ENCODE data around the gene MEI1. TPM values are rescaled to one million over a fixed set of nuclear protein-coding genes. Genes with fewer than 3 reads are reported as not detected.
A peak's percentile ranks its signal among the peaks of the same experiment; 100 is the strongest.

The MEI1 gene
- total RNA-seq, 1 donor: 0.36 TPM

GRCh38 chr22:41672780-41673509 is 26.4 kb upstream of the MEI1 start:
- no peaks in the 10 kb centered on the region for H3K27me3 ChIP-seq (ENCODE audit: insufficient read depth, low read length)
- H3K4me1 ChIP-seq (ENCODE audit: insufficient read depth, low read length): peaks cover 15% of the 10 kb centered on the region
- H3K9me3 ChIP-seq (ENCODE audit: low read depth, low read length): no peaks in the 10 kb centered on the region
- peaks cover 5% of the 10 kb centered on the region for H4K20me1 ChIP-seq (ENCODE audit: insufficient read depth, low read length)
- peaks cover 34% of the 10 kb centered on the region for H3K79me2 ChIP-seq (ENCODE audit: insufficient read depth, low read length)
- H3K36me3 ChIP-seq (ENCODE audit: insufficient read depth, low read length): peaks cover 29% of the 10 kb centered on the region
- no peak overlapping the region for H3K4me2 ChIP-seq (ENCODE audit: insufficient read depth, low read length)
- peak; percentile 51 for TF ChIP-seq CTCF (IDR thresholded peaks at IDR 0.05; ENCODE audit: extremely low read depth, low read depth, low read length)
- H3K27ac ChIP-seq (ENCODE audit: low read depth, low read length): no peak overlapping the region
- H2AFZ ChIP-seq (ENCODE audit: low read length): no peak overlapping the region
- no peak overlapping the region for H3K4me3 ChIP-seq (ENCODE audit: insufficient read depth, low read length)
- peak; percentile 23 for DNase-seq (ENCODE audit: insufficient read length, low spot score, missing footprints)

GRCh38 chr22:41674846-41675340 is 24.4 kb upstream of the MEI1 start:
- no peak for TF ChIP-seq CTCF (IDR thresholded peaks at IDR 0.05; ENCODE audit: extremely low read depth, low read depth, low read length)
- H3K79me2 ChIP-seq (ENCODE audit: insufficient read depth, low read length): peaks cover 51% of the 10 kb centered on the region

GRCh38 chr22:41676134-41676533 is 23.2 kb upstream of the MEI1 start:
- no peak for DNase-seq (ENCODE audit: insufficient read length, low spot score, missing footprints)
- Histone ChIP-seq H3K9me3 (ENCODE audit: low read depth, low read length) (no peaks in the 10 kb centered on the region), H3K4me3 (ENCODE audit: insufficient read depth, low read length) (no peak overlapping the region), H2AFZ (ENCODE audit: low read length) (no peak overlapping the region), H3K4me2 (ENCODE audit: insufficient read depth, low read length) (no peak overlapping the region), H3K36me3 (ENCODE audit: insufficient read depth, low read length) (peaks cover 52% of the 10 kb centered on the region), H3K27me3 (ENCODE audit: insufficient read depth, low read length) (no peaks in the 10 kb centered on the region), H3K79me2 (ENCODE audit: insufficient read depth, low read length) (peaks cover 63% of the 10 kb centered on the region), H3K27ac (ENCODE audit: low read depth, low read length) (no peak overlapping the region), H4K20me1 (ENCODE audit: insufficient read depth, low read length) (peaks cover 17% of the 10 kb centered on the region), H3K4me1 (ENCODE audit: insufficient read depth, low read length) (peaks cover 3% of the 10 kb centered on the region)
- TF ChIP-seq CTCF (IDR thresholded peaks at IDR 0.05; ENCODE audit: extremely low read depth, low read depth, low read length): no peak

More at GRCh38 chr22:41674846-41675340, 24.4 kb upstream of the MEI1 start:
- Histone ChIP-seq H3K4me3 (ENCODE audit: insufficient read depth, low read length) (no peak overlapping the region), H3K36me3 (ENCODE audit: insufficient read depth, low read length) (peaks cover 45% of the 10 kb centered on the region), H4K20me1 (ENCODE audit: insufficient read depth, low read length) (peaks cover 13% of the 10 kb centered on the region), H3K4me1 (ENCODE audit: insufficient read depth, low read length) (peaks cover 7% of the 10 kb centered on the region), H2AFZ (ENCODE audit: low read length) (no peak overlapping the region), H3K27ac (ENCODE audit: low read depth, low read length) (no peak overlapping the region), H3K4me2 (ENCODE audit: insufficient read depth, low read length) (no peak overlapping the region), H3K27me3 (ENCODE audit: insufficient read depth, low read length) (no peaks in the 10 kb centered on the region), H3K9me3 (ENCODE audit: low read depth, low read length) (no peaks in the 10 kb centered on the region)
- no peak for DNase-seq (ENCODE audit: insufficient read length, low spot score, missing footprints)

- DNase-seq (ENCODE audit: insufficient read length, low spot score, missing footprints): no peak
- H2AFZ ChIP-seq (ENCODE audit: low read length): peak overlapping the region; percentile 75
- H3K27ac ChIP-seq (ENCODE audit: low read depth, low read length): peak overlapping the region; percentile 85
- peaks cover 9% of the 10 kb centered on the region for H3K4me1 ChIP-seq (ENCODE audit: insufficient read depth, low read length)
- H3K4me2 ChIP-seq (ENCODE audit: insufficient read depth, low read length): peak overlapping the region; percentile 77
- peaks cover 27% of the 10 kb centered on the region for H3K36me3 ChIP-seq (ENCODE audit: insufficient read depth, low read length)
- peak overlapping the region; percentile 79 for H3K4me3 ChIP-seq (ENCODE audit: insufficient read depth, low read length)
- peaks cover 16% of the 10 kb centered on the region for H4K20me1 ChIP-seq (ENCODE audit: insufficient read depth, low read length)
- peaks cover 93% of the 10 kb centered on the region for H3K79me2 ChIP-seq (ENCODE audit: insufficient read depth, low read length)
- H3K27me3 ChIP-seq (ENCODE audit: insufficient read depth, low read length): no peaks in the 10 kb centered on the region
- TF ChIP-seq CTCF (IDR thresholded peaks at IDR 0.05; ENCODE audit: extremely low read depth, low read depth, low read length): no peak
- H3K9me3 ChIP-seq (ENCODE audit: low read depth, low read length): no peaks in the 10 kb centered on the region
Observed at GRCh38 chr22:41681616-41682015, 17.7 kb upstream of the MEI1 start.

Data from osteoblast (primary cell).